HG03378 (cell line): ENCODE results near the gene ZSWIM6.

Experiments used
- ATAC-seq: cut with Tn5 transposase; IDR thresholded peaks from one replicate; pipeline ENCODE4 v1.9.1; 2021; ENCODE audit warnings: mild to moderate bottlenecking, moderate library complexity; ENCODE audit not compliant: unreplicated experiment

The ZSWIM6 gene

GRCh38 chr5:61526207-61526519, 194.1 kb downstream of the ZSWIM6 start:
- ATAC-seq: no peak

DNA sequence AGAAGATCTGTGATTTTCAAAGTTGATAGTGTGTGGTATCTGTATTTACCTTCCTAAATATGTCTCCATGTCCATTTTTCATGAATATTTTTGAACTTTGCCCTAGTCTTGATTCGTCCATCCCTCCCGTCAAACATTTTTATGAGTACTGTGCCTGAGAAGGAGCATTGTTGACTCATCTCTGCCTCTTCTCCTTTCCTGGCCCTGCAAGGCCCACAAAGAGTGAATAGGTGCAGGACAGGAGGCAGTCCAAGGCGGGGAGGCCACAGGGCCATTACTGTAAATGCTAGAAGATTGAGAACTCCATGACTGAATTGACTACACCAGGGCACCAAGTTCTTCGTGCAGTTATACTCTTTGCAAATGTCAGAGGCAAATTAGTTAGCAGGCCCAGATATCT, 200.9 kb downstream of the ZSWIM6 start:
- ATAC-seq: no peak

DNA sequence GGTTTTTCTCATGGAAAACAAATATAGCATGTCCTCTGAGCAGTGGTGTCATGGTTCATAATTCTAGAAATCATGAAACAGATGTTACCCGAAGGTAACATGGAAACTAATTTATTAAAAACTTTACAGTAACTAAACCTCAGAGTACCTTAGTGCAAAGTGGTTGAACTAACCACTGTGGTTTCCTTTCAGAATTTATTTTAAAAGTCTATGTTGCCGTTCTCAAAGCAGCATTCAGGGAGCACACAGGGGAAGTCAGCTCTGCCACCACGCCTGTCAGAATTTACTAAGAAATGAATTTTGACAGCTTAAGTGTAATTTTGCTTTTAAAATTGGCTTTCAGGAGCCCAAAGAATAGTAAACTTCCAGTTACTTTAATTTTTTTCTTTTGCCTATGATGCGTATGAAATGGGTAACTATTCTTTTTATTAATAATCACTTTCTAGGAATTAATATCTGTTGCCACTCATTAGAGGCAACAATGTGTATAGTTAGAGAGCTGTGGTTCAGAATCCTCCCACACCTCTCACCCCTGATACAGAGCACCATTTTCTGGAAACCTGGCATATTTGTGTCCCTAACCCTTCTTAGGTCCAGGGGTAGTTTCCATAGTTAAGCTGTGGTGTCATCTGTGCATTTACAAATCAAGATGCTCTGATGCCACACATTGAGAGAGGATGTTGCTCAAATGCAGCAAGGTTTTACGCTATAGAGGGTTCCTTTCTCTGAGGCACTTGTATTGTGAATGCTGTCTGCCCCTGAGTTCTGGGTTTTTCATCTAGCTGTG, 202.6 kb downstream of the ZSWIM6 start:
- peak; percentile 98 for ATAC-seq

- no peak for ATAC-seq
These were observed 203.8 kb downstream of the ZSWIM6 start for GRCh38 chr5:61535828-61536227.

DNA sequence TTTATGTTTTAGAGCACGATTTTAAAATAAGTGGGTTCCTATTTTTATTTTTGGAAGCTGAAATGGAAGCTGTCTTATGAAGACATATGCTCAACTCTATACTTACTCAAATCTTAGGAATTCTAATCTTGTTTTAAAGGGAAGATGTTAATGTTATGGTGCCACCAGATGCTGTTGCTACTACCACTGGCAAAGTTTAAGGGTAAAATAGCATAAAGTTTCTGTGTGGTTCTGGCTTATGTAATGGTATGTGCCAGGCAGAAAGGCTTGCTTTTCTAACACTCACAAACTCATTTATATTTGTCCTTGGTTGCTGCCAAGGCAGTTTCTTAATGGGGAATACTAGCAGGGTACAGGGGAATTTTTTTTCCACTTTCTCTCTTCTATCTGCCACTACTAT, 204.9 kb downstream of the ZSWIM6 start:
- no peak for ATAC-seq

- ATAC-seq: no peak
These were observed 206.9 kb downstream of the ZSWIM6 start for GRCh38 chr5:61538722-61539501.

DNA sequence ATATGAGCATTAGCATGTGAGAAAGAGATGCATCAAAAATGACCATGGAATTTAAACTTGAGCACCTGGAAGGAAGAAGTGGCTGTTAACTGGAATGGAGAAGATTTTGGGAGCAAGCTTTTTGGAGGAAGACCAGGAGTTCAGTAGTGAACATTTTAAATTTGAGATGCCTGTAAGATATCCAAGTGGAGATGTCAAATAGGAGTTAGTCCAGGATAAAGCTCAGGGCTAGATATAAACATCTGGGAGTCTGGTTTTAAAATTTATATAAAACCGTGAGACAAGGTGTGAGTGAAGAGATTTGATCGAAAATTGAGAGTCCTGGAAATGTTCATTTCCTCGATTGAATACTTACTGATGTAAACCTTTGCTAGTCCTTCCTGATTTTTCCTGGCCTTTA, 217.5 kb downstream of the ZSWIM6 start:
- ATAC-seq: no peak

DNA sequence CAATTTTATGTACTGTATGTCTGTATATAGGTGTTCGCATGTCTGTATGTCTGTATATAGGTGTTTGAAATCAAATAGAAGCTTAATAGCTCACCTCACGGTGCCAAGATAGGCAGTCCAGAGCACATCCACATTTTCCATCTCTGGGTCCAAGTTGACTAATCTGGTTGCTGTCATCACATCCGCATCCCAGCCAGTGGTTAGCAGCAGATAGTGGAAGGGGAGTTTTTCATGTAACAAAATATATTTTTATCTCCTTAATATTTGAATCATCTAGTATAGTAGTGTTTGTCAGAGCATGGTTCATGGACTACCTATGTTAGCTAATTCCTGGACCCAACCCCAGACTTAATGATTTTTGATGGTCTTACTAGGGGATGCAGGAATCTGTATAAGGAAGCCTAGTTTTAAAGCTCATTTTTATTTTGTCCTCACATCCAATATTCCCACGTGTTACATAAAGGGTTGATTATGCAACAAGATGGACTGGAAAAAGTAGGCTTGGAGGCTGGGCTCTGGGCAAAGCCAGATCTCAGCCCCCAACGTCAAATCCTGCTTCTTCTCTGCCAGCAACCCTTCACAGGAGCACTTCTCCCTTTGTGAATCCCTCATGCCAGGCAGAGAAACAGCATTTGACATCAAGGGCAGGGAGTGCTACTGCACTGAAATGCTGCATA, 219.7 kb downstream of the ZSWIM6 start:
- no peak for ATAC-seq

GRCh38 chr5:61559146-61559545, 227.1 kb downstream of the ZSWIM6 start:
- ATAC-seq: no peak

DNA sequence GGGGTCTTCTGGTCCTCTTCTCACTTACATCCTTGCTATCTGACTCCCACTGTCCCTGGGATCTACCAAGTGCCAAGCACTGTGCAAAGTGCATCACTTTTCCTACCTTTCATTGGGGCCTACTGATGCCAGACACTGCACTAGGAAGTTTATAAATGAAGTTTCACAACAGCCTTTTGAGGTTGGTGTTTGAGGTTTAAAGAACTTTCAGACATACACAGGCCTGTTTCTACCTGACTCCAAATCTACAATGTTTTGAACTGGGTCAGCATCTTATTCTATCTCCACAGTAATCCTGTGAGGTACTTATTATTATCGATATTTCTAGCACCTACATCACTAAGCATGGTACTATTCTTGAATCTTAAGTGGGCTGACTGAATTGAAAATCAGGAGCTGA, 227.7 kb downstream of the ZSWIM6 start:
- ATAC-seq: no peak

- no peak for ATAC-seq
These were observed 231.3 kb downstream of the ZSWIM6 start for GRCh38 chr5:61563401-61563800.

DNA sequence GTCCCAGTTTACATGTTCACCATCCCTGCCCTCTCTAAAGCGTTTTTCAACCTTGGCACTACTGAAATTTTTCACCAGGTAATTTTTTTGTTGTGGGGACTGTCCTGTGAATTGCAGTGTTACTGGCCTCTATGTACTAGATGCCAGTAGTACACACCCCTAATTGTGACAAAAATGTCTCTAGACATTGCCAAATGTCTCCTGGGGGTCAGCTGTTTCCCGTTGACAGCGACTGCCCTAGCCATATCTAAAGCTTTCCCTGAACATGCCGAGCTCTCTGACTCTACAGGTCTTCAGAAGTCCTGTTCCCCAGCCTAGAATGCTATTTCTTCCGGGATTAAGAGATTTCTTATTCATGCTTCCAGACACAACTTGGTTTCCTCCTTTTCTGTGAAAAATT, 235.3 kb downstream of the ZSWIM6 start:
- no peak for ATAC-seq

- no peak for ATAC-seq
These were observed 237.3 kb downstream of the ZSWIM6 start for GRCh38 chr5:61569353-61569752.

DNA sequence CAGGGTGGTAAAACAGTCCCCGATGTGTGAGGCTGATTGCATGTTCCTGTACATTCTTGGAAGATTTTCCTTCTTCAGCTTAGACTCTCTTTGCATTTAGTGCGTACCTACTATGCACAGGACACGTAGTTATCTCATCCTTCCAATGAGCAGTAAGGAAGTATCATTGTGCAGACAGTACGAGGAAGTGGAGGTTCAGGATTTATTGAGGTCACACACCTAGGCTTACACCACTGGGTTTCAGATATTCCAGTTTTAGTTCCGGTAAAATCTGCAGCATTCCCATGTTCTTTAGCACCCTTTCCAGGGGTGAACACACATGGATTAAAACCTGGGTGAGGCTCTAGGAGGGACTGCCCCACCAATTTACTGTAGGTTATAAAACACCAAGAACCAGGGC, 238.7 kb downstream of the ZSWIM6 start:
- ATAC-seq: no peak

DNA sequence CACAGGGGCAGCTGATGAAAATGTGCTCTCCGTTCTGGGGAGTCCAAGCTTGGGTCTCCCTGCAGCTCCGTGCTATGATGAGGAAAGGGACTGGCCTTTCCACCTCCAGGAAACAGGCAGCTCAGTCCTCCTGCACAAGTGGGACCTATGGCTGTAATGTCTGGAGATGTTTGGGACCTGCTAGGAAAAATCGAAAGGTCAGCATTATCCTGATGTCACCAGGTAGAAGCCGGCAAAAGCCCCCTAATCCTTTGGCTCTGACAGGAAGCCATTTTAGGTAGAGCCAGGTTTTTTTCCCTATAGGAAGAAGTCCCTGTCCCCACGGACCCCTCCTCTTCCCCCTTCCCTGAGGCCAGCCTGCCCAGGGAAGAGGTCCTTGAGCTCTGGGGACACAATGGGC, 240.9 kb downstream of the ZSWIM6 start:
- ATAC-seq: no peak

- no peak for ATAC-seq
These were observed 243.0 kb downstream of the ZSWIM6 start for GRCh38 chr5:61575103-61575502.

DNA sequence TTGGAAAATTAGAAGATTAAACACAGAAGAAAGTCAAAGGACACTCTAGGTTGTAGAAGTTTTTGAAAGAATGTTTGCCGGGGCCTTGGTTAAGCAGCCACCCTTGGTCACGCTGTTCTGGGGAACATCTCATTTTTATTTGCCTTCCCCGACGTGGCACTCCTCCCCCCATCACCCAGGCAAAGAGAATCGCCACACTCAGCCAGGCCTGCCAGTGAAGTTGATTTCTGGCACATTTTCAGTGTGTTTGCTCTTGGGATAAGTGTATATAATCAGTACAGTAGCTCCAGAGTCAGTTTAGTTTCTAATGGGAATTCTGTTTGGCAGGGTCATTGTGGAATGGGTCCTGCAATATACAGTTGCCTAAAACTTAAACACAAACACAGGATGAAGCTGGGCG, 243.5 kb downstream of the ZSWIM6 start:
- ATAC-seq: no peak

DNA sequence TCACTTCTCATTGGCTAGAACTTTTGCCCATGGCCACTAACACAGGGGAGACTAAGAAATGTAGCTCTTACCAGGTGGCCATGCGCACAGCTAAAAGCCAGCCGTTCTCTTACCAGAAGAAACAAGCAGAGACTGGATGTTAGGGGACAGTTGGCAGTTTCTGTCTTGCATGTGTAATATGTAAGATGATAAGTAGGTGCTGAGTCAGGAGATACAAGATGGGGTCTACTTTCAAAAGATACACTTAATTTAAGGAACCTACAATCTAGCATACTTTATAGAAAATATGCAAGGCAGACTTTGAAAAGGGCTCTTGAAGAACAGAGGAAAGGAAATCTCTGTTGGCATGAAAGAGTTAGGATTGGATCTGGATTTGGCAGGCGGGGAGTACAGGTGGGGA, 244.5 kb downstream of the ZSWIM6 start:
- ATAC-seq: no peak

GRCh38 chr5:61578858-61579503, 246.9 kb downstream of the ZSWIM6 start:
- ATAC-seq: no peak

GRCh38 chr5:61582205-61582820, 250.3 kb downstream of the ZSWIM6 start:
- no peak for ATAC-seq

- ATAC-seq: no peak
These were observed 250.8 kb downstream of the ZSWIM6 start for GRCh38 chr5:61582887-61583286.
